GM21529 (cell line): ENCODE measurements around the gene GPR180.

Experiments
- ATAC-seq: cut with Tn5 transposase; IDR thresholded peaks from one replicate; pipeline ENCODE4 v1.9.1; 2021; ENCODE audit not compliant: unreplicated experiment

The GPR180 gene

GRCh38 chr13:94601446-94602431 is at the start of gene GPR180:
GPR180 (plus strand) TSS chr13:94601857; CDS start chr13:94601928, 71 bp downstream.
- ATAC-seq: peak; percentile 99

- ATAC-seq: no peak
Observed at GRCh38 chr13:94552095-94552494, 49.6 kb upstream of the GPR180 start.

GRCh38 chr13:94553766-94554165 is 47.9 kb upstream of the GPR180 start:
- ATAC-seq: no peak

GRCh38 chr13:94556041-94556440 is 45.6 kb upstream of the GPR180 start:
- no peak for ATAC-seq

- ATAC-seq: no peak
Observed at GRCh38 chr13:94556621-94557020, 45.0 kb upstream of the GPR180 start.

- ATAC-seq: no peak
Observed at GRCh38 chr13:94557684-94558235, 43.9 kb upstream of the GPR180 start.

- ATAC-seq: no peak
Observed at GRCh38 chr13:94558716-94559115, 42.9 kb upstream of the GPR180 start.

- ATAC-seq: no peak
Observed at GRCh38 chr13:94559222-94559795, 42.3 kb upstream of the GPR180 start.

- ATAC-seq: no peak
Observed at GRCh38 chr13:94560116-94560515, 41.5 kb upstream of the GPR180 start.

- no peak for ATAC-seq
Observed at GRCh38 chr13:94561126-94561525, 40.5 kb upstream of the GPR180 start.

- no peak for ATAC-seq
Observed at GRCh38 chr13:94567581-94567980, 34.1 kb upstream of the GPR180 start.

GRCh38 chr13:94568443-94568842 is 33.2 kb upstream of the GPR180 start:
- no peak for ATAC-seq

GRCh38 chr13:94569615-94570014 is 32.0 kb upstream of the GPR180 start:
- no peak for ATAC-seq

GRCh38 chr13:94579063-94579462 is 22.6 kb upstream of the GPR180 start:
- ATAC-seq: no peak

- ATAC-seq: no peak
Observed at GRCh38 chr13:94583926-94584325, 17.7 kb upstream of the GPR180 start.

GRCh38 chr13:94585543-94586101 is 16.0 kb upstream of the GPR180 start:
- ATAC-seq: no peak

GRCh38 chr13:94586371-94586770 is 15.3 kb upstream of the GPR180 start:
- no peak for ATAC-seq

GRCh38 chr13:94588541-94588940 is 13.1 kb upstream of the GPR180 start:
- ATAC-seq: no peak

- ATAC-seq: no peak
Observed at GRCh38 chr13:94590744-94591143, 10.9 kb upstream of the GPR180 start.

- peak; percentile 49 for ATAC-seq
Observed at GRCh38 chr13:94595001-94595949, 6.4 kb upstream of the GPR180 start.
